Lower lobe of right lung (tissue), 2 donors: ENCODE measurements around the gene TTC33. TPM values are rescaled to one million over a fixed set of nuclear protein-coding genes. Genes with fewer than 3 reads are reported as not detected.

Source experiments
- ATAC-seq, 2 donors: fragments of 200-7000 bp; cut with Tn5 transposase; one replicate each; pipeline ENCODE4 v1.9.1; 2020 to 2022; ENCODE audit warnings: mild to moderate bottlenecking in 2 of 2, moderate library complexity in 2 of 2
- DNase-seq: peaks from one replicate; pipeline ENCODE4 v3.0.0-alpha.2; 2020
- H3K27ac ChIP-seq: fragments of 200-600 bp; one replicate; pipeline ENCODE4 v1.8.0; 2022
- H3K27me3 ChIP-seq: fragments of 200-600 bp; one replicate; pipeline ENCODE4 v1.8.0; 2022; ENCODE audit warnings: low read depth
- H3K36me3 ChIP-seq: fragments of 200-600 bp; one replicate; pipeline ENCODE4 v1.8.0; 2022; ENCODE audit warnings: mild to moderate bottlenecking
- H3K4me1 ChIP-seq: fragments of 200-600 bp; one replicate; pipeline ENCODE4 v1.8.0; 2022
- H3K4me3 ChIP-seq: fragments of 200-600 bp; one replicate; pipeline ENCODE4 v1.8.0; 2022; ENCODE audit warnings: mild to moderate bottlenecking
- H3K9me3 ChIP-seq: fragments of 200-600 bp; one replicate; pipeline ENCODE4 v1.8.0; 2022
- CTCF ChIP-seq: fragments of 200-600 bp; IDR thresholded peaks from one replicate; pipeline ENCODE4 v1.8.0; 2022; ENCODE audit warnings: antibody characterized with exemption, mild to moderate bottlenecking
- intact Hi-C: fragments of 100-400 bp; cut with DNase I; formaldehyde crosslinking; loops from one replicate; pipeline ENCODE4 v1.11.0; 2022
- total RNA-seq: library from RNA; stranded (reverse); fragmentation: NEBNext Ultra II Directional; extraction: Animal tissue kit (Norgen Biotek cat#: 25700); gene quantifications from one replicate; pipeline ENCODE4 v1.2.1, GENCODE V29; 2021
- donor health status: DM: no; HTN: yes; CAD: no; lungs with severe emphysema.

TTC33 gene
- total RNA-seq, 1 donor from 2014 or later: 14.9 TPM

- no peak overlapping the region for H3K4me3 ChIP-seq
- H3K9me3 ChIP-seq: no peaks in the 10 kb centered on the region
- peaks cover 4% of the 10 kb centered on the region for H3K4me1 ChIP-seq
- H3K27me3 ChIP-seq: no peaks in the 10 kb centered on the region
- TF ChIP-seq CTCF: no peak
- peak; percentile 51 to 65 for ATAC-seq
- intact Hi-C loops: no loop called here
- H3K27ac ChIP-seq: peak overlapping the region; percentile 18
- H3K36me3 ChIP-seq: no peaks in the 10 kb centered on the region
- DNase-seq: no peak
Measured at GRCh38 chr5:40485021-40485998, 270.5 kb downstream of the TTC33 start.

GRCh38 chr5:40484495-40484894, 271.3 kb downstream of the TTC33 start:
- Histone ChIP-seq H3K36me3 (no peaks in the 10 kb centered on the region), H3K4me3 (no peak overlapping the region), H3K9me3 (no peaks in the 10 kb centered on the region), H3K4me1 (no peaks in the 10 kb centered on the region), H3K27me3 (no peaks in the 10 kb centered on the region), H3K27ac (no peak overlapping the region)
- DNase-seq (no peak), ATAC-seq (no peak)
- intact Hi-C loops: no loop called here
- no peak for TF ChIP-seq CTCF

- H3K9me3 ChIP-seq: no peaks in the 10 kb centered on the region
- no peak for DNase-seq
- TF ChIP-seq CTCF: no peak
- intact Hi-C loops: no loop called here
- no peak overlapping the region for H3K4me3 ChIP-seq
- H3K4me1 ChIP-seq: no peaks in the 10 kb centered on the region
- no peaks in the 10 kb centered on the region for H3K27me3 ChIP-seq
- H3K27ac ChIP-seq: no peak overlapping the region
- ATAC-seq: no peak
- no peaks in the 10 kb centered on the region for H3K36me3 ChIP-seq
Measured at GRCh38 chr5:40483316-40483715, 272.4 kb downstream of the TTC33 start.

- H3K9me3 ChIP-seq: no peaks in the 10 kb centered on the region
Measured at GRCh38 chr5:40481241-40481640, 274.5 kb downstream of the TTC33 start.

GRCh38 chr5:40480392-40480791, 275.4 kb downstream of the TTC33 start:
- H3K9me3 ChIP-seq: no peaks in the 10 kb centered on the region
- no peak overlapping the region for H3K4me3 ChIP-seq
- H3K27me3 ChIP-seq: no peaks in the 10 kb centered on the region
- intact Hi-C loops: no loop called here
- no peaks in the 10 kb centered on the region for H3K36me3 ChIP-seq
- no peak for TF ChIP-seq CTCF
- DNase-seq: no peak
- H3K27ac ChIP-seq: no peak overlapping the region
- no peak for ATAC-seq
- H3K4me1 ChIP-seq: no peaks in the 10 kb centered on the region

More at GRCh38 chr5:40481241-40481640, 274.5 kb downstream of the TTC33 start:
- DNase-seq (no peak), ATAC-seq (no peak)
- intact Hi-C loops: no loop called here
- no peak overlapping the region for H3K4me3 ChIP-seq
- no peaks in the 10 kb centered on the region for H3K4me1 ChIP-seq
- H3K36me3 ChIP-seq: no peaks in the 10 kb centered on the region
- H3K27ac ChIP-seq: no peak overlapping the region
- no peak for TF ChIP-seq CTCF
- H3K27me3 ChIP-seq: no peaks in the 10 kb centered on the region
